HG03135 (cell line): ENCODE data around the gene PTGIS.
"Not testable (repeated sequence)": the region's sequence is repeated elsewhere in the genome, so short reads cannot be mapped to it uniquely, and the experiment has no call there.

Experiments
- ATAC-seq: cut with Tn5 transposase; IDR thresholded peaks from one replicate; pipeline ENCODE4 v1.9.1; 2021; ENCODE audit warnings: mild to moderate bottlenecking, moderate library complexity; ENCODE audit not compliant: unreplicated experiment

The PTGIS gene

DNA sequence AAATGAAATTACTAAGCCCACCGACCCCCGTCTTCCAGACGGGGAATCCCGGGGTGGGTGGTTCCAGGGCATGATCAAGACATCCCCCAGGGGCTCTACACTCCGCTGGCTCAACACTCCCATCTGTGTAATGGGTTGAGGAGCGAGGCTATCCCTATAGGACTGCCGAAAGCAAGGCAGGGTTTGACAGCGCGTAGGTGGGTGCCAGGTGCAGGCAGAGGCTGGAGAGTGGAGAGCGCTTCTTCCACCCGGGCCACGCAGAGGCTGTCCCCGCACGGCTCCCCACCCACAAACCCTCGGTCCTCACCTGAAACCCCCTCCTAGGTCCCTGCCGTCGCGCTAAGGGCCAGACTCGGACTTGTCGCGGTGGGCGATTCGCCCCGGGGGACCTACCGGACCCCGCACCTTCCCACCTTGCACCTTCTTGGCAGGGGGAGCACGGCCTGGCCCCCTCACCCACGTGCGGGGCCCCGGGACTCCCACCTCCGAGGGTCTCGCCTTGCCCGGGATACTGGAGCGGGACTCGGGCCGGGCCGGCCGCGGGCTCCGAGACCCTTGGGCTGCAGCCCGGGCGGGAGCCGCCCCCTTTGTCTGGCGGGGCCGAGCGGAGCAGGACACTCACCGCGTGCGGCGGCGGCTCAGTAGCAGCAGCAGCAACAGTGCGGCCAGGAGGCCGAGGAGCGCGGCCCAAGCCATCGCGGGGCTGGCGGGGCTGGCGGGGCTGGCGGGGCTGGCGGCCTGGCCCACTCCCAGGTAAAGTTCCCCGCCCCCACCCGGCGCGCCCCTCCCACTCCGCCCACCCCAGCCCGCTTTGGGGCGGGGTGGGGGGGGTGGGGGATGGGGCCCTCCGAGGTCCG, at the start of gene PTGIS:
Gene PTGIS (minus strand): TSS at position 717 of the 857 bp plus-strand sequence. CDS start 21 bp downstream, at position 696.
- ATAC-seq: no peak

DNA sequence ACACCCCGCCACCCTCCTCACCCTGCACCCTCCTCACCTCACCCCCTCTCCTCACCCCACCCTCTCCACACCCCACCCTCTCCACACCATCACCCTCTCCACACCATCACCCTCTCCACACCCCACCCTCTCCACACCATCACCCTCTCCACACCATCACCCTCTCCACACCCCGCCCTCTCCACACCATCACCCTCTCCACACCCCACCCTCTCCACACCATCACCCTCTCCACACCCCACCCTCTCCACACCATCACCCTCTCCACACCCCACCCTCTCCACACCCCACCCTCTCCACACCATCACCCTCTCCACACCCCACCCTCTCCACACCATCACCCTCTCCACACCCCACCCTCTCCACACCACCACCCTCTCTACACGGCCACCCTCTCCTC, 49.5 kb upstream of the PTGIS start:
- ATAC-seq: not testable (repeated sequence)

DNA sequence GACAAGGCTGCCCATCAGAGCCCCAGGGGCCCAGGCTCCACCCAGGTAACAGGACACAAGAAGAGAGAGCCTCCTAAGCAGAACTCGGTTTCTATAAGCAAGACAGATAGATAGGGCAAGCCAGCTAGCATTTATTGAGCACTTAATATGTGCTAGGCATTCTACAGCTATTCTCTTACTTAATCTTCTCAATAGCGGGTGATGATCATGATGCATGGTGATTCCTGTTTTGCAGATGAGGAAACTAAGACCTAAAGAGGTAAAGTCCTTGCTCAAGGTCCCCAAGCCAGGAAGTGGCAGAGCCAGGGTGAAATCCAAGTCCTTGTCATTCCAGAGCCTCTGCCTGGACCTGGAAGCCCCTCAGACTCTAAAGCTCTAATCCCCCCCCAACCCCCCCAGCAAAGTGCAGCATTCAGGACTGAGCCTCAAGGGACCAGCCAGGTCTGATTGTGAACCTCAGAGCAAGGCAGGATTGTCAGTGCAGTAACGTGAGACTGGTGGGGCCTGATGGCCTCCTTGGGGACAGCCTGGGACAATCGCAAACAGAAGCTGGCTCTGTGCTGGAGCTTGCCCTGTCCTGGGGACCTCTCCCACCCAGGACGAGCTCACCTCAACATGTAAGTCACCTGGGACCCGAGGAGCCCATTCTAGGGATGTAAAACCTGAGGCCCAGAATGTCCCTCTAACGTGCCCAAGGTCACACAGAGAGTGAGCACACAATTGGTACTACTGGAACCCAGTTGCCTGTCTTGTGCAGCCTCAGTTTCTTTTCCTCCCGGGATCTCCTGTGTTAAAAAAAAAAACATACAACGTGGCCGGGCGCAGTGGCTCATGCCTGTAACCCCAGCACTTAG, 48.4 kb upstream of the PTGIS start:
- no peak for ATAC-seq

DNA sequence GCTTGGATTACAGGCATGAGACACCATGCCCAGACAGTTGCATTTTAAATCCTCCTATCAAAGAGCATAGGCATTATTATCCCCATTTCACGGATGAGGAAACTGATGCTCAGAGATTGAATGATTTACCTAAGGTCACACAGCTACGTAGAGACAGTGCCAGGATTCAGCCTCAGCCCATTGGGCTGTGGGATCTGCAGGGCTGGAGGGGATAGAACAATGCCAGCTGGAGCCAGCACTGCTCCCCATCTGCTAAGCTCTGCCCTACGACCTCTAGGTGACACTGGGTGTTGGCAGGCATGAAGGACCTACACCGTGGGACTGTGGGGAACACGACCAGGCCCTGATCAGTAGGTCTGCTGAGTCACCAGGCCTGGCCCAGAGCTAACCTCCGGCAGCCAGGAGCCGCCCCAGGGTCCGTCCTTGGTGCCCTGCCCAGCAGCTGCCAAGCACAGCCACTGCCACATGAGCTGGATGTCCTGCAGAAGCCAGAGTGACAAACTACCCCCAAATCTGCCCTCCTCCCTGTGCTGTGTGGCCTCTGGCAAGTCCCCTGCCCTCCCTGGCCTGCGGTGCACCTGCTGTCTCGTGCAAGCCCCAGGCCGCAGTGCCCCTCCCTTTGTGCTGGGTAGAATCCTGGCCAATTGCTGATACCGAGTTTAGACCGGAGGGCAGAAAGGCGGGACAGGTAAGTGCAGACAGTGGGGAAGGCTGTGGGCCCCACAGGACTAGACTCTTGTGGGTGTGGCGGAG, 47.6 kb upstream of the PTGIS start:
- no peak for ATAC-seq

DNA sequence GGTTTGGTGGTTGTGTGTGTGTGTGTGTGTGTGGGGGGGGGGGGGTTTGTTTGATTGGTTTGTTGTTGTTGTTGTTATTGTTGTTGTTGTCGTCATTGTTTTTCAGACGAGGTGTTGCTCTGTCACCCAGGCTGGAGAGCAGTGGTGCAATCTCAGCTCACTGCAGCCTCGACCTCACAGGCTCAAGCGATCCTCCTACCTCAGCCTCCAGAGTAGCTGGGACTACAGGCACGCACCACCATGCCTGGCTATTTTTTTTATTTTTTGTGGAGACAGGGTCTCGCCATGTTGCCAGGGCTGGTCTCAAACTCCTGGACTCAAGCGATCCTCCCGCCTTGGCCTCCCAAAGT, 47.1 kb upstream of the PTGIS start:
- ATAC-seq: not testable (repeated sequence)

DNA sequence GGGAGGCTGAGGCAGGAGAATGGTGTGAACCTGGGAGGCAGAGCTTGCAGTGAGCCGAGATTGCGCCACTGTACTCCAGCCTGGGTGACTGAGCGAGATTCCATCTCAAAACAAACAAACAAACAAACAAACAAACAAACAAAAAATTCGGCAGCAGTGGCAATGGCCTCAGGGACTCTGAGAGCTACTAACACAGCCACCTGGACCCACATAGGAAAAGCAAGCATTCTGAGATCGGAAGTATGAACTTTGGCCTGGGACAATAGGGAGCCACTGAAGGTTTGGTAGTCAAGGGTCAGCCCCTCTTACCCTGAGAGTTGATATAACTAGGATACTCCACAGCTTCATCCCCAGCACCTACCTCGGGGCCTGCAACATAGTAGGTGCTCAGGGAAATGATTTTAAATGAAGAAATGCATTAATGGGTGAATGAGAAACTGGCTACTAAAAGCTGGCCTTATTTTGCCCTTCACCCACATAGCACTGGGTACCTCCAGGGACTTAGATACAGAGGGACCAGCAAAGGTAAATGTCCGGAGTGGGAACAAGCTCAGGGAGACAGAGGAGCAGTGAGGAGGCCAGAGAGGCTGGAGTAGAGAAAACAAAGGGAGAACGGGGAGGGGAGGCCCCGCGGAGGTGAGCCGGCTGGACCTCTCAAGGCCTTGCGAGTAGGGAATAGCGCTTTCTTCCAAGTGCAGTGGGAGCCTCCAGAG, 46.6 kb upstream of the PTGIS start:
- ATAC-seq: no peak

DNA sequence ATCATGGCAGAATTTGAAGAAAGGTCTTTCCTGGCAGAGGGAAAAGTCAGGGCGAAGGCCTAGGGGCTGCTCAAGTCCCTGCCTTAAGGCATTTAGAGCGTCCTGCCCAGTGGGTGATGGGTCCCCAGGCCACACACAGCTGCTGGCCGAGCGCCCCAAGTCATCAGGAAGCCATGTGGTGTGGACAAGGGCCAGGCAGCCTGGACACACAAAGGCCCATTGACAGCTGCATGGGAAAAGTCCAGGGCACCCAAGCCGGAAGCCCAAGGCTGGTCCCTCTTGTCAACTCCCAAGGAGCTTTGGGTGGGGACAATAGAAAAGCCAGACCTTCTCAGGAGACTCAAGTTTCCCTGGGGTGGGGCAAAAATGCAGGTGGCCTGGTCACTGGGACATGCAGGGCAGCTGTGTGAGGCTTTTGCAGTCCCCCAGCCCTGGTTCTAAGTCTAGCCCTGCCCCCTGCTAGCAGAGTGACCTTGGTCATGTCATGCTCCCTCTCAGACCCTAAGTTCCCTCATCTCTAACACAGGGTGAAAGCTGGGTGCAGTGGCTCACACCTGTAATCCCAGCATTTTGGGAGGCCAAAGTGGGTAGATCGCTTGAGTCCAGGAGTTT, 44.3 kb upstream of the PTGIS start:
- no peak for ATAC-seq

DNA sequence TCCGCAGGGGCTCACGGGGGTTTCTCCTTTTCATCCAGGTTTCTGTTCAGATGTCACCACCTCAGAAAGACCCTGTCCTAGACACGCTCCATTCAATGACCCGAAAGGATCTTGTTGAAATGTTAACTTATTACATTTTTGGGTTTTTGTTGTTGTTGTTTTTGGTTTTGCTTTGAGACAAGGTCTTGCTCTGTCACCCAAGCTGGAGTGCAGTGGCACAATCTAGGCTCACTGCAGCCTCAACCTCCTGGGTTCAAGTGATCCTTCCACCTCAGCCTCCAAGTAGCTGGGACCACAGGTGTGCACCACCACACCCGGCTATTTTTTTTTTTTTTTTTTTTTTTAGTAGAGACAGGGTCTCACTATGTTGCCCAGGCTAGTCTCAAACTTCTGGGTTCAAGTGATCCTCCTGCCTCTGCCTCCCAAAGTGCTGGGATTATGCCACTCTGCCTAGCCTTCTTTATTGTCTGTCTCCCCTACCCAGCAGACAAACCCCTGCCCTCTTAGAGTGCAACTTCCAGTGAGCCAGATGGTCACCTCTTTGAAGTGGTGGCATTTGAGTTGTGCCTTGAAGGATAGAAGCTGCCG, 43.7 kb upstream of the PTGIS start:
- ATAC-seq: not testable (repeated sequence)

DNA sequence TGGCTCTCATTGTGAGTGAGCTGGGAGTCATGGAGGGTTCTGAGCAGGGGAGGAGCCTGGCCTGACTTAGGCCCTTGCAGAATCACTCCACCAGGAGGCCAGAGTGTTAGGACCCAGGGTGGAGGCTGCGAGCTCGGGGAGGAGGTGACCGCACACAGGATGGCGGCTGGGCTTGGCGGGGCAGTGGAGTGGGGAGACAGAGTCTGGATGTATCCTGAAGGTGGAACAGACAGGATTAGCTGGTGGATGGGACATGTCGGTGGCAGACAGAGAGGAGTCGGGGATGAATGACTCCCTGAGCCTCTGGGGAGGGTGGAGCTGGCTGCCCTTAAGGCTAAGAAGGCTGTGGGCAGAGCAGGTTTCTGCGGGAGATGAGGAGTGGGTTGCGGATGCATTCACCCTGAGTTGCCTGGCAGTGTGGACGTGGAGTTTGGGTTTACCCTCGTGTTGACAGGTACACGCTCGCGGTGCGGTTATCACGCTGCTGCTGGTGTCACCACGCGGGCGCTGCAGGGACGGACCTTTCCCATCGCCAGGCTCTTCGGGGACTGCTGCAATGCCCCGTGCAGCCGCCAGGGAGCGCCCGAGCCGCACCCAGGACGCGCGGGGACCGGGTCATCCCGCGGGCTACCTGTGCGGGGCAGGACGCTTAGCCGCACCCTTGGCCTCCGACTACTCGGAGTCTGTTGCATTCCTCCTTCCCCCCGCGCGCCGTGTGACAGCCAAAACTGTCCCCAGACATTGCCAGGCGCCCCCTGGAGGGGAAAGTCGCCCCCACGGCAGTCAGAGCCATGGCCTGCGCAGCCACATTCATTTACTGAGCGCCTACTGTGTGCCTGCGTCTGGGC, 43.0 kb upstream of the PTGIS start:
- ATAC-seq: peak; percentile 61

DNA sequence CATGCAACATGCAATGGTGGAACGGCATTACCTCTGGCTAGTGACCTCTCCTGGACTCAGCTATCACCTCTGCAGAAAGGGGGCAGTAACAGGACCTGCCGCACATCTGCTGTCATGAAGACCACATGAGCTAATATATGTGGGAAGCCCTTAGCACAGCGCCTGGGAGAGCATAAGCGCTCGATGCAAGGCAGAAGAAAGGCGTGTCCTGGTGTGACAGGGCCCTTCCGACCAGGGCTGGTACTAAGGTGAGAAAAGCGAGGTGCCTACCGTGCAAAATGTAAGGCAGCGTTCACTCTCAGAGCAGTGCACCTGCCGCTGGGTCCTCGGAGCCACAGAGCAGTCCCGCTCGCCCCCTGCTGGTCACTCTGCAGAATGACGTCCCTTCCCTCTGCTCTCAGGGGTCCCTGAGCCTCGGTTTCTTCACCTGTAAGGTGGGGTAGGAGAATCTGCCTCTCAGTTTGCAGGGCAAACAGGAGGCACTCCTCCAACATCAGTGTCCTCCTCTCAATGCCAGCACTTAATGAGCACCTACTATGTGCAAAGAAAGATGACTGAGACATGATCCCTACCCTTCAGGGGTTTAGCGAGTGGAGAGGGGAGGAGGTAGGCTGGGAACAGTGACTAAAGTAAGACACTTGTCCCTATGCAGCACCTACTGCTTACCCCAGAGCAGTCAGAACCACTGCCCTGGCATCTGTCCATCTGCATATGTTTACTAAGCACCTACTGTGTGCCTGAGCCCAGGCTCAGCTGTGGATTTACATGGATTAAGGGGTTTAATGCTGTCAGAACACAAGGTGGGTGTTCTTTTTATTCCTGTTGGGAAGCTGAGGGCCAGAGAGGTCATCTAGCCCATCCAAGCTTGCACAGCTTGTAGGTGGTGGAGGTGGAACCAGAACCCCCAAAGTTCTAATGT, 41.1 kb upstream of the PTGIS start:
- ATAC-seq: peak; percentile 51

DNA sequence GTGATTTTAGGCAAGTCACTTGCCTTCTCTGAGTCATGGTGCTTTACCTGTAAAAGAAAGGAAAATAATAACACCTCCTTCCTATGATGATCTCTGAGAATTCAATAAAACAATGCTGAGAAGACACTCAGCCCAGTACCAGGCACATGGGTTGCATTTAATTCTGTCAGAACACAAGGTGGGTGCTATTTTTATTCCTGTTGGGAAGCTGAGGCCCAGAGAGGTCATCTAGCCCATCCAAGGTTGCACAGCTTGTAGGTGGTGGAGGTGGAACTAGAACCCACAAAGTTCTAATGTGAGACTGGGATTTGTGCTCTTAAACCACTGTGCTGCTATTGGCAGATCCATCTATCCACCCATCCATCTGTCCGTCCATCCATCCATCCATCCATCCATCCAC, 39.6 kb upstream of the PTGIS start:
- no peak for ATAC-seq

DNA sequence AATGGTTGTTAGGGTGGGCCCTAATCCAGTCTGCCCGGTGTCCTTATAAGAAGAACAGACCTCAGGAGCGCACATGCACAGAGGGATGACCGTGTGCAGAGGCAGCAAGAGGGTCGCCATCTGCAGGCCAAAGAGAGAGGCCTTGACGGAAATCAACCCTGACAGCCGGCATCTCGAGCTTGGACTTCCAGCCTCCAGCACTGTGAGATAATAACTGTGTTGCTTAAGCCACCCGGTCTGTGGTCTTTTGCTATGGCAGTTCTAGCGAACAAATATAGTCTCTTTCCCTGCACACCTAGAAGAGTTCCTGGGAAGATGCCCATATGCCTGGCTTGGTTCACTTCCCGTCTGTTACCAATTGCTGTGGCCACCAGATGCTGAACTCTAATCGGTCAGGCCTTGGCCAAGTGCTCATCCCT, 35.3 kb upstream of the PTGIS start:
- no peak for ATAC-seq

DNA sequence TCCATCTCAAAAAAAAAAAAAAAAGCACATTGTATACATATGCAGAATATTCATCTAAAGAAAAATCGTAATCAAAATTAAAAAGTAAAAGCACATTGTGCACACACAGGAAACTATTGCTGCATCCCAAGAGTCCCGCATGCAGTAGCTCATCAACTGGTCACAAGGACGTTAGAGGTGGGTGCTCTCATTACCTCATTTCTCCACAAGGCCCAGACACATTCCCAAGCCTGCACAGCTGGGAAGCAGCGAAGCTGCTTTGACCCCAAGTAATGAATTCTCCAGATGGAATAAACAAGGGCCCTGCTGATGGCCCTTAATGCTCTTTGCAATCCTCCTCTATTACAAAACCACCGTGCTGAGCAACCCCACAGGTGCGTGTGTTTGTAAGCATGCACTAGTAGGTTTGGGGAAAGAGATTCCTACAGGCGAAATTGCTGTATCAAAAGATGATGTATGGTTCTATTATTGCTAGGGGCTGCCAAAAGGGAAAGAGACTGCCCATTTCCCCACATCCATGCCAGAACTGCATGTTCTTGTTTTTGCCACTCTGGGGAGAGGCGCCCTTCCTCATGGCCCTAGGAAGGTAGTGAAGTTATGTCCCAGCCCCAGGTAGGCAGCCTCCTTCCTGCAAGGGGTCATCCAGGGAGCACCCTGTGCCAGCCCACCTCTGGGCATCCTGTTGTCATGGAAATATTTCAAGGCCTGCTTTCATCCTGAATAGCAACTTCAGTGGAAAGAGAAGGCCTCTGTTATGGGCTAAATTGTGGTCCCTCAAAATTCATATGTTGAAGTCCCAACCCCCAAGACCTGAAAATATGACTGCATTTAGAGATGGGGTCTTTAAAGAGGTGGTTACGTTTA, 34.6 kb upstream of the PTGIS start:
- ATAC-seq: no peak

DNA sequence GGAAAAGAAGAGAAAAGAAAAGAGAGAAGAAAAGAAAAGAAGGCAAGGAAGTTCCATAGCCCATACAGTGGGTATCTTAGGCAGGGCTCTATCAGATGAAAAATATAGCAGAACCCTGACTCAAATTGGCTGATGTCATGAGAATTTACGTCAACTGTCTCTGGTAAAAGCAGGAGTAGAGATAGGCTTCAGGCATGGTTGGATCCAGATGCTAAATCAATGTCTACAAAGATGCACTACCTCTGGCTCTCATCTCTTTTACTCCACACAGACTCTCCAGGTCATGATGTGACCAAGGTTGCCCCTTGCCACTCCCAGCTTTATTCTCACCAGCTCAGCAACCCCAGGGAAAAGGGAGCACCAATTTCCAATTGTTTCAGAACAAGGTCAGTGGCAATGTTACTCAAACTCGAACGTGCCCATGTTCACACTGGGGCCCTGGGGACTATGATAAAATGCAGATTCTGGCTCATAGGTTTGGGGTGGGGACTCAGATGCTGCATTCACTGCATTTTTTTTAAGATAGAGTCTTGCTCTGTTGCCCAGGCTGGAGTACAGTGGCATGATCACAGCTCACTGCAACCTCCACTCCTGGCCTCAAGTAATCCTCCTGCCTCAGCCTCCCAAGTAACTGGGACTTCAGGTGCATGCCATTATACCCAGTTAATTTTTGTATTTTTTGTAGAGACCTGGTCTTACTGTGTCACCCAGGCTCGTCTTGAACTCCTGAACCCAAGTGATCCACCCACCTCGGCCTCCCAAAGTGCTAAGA, 33.4 kb upstream of the PTGIS start:
- ATAC-seq: no peak

DNA sequence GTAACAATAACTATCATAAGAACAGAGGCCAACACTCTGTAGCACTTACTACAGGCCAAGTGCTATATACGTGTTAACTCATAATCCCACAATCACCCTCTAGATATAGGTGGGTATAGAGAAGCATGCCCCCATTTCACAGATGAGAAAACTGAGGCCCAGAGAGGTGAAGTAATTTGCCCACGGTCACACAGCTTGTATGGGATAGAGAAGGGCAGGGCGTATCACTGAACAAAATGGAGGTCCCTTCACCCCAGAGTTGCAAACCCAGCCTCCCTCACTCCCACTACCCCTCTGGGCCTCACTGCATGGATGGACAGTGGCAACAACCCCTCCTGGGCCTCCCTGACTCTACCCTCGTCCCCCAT, 31.8 kb upstream of the PTGIS start:
- ATAC-seq: no peak

DNA sequence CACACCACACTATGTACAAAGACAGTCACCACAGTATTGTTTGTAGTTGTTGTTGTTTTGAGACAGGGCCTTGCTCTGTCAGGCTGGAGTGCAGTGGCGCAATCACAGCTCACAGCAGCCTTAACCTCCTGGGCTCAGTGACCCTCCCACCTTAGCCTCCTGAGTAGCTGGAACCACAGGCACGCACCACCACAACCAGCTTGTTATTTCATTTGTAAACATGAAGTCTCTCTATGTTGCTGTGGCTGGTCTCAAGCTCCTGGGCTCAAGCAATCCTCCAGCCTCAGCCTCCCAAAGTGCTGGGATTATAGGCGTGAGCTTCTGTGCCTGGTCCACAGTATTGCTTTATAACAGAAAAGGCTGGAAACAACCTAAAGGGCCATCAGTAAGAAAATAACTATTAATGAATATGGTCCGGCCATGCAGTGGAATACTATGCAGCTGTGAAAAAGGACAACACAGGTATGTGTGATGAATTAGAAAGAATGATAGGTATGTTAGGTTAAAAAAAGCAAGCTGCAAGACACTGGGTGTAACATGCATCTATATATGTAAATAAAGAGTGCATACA, 30.0 kb upstream of the PTGIS start:
- ATAC-seq: no peak
